Suppressor macrophage treated with lipopolysaccharide for 1 hour (primary cell): ENCODE results near the gene HELB.

Source experiments
- DNase-seq, 3 donors: peaks; one replicate each; pipeline ENCODE4 v3.0.0-alpha.2; 2020 to 2022

The HELB gene

DNA sequence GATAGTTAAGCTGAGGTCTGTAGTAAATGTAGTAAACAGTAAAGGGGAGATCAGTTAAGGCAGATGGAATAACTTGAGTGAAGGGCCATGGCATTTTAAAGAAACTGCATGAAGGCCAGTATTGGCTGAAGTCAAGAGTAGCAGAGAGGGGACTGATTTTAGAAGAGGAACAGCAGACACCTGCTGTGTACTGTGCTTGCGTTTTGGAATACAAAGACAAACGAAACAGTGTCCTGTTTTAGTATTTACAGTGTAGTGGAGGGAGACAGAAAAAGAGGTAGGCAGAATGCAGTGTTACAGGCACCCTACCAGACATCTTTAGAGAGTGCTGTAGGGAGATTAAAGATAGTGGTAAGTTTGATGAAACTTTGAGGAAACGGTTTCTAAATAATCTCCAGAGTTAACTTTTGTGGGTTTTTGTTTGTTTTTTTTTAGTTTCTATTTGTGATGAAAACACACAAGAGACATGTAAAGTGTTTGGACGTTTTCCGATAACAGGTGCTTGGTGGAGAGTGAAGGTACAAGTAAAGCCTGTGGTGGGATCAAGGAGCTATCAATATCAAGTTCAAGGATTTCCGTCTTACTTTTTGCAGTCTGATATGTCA is 2.1 kb downstream of the HELB start:
- DNase-seq: no peak

DNA sequence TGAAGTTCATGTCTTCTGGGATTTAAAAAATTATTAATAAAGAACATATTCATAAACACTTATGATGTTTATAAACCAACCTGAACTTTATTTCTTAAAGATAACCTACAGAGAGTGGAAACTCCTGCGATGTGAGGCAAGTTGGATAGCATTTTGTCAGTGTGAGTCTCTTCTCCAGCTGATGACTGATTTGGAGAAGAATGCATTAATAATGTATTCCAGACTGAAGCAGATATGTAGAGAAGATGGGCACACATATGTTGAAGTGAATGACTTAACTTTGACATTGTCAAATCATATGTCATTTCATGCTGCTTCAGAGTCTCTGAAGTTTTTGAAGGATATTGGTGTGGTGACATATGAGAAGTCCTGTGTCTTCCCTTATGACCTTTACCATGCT is 7.3 kb downstream of the HELB start:
- DNase-seq: no peak

DNA sequence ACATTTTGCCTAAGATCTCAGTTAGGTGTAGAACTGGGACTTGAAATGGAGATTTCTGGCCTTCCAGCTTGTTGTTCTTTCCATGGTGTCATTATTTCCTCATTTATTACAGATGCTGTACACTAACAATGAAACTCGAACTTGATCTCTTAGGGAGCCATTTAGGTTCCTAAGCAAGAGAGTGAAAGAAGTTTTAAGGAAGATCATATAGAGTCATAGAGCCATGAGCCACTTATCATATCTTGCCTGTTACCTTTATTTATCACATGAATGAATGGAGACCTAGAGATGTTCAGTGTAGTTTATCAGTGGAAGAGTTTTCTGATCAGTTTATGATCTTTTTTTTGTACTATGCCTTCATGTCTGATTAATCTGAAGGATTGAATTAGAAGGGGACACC is 9.9 kb downstream of the HELB start:
- DNase-seq: no peak

DNA sequence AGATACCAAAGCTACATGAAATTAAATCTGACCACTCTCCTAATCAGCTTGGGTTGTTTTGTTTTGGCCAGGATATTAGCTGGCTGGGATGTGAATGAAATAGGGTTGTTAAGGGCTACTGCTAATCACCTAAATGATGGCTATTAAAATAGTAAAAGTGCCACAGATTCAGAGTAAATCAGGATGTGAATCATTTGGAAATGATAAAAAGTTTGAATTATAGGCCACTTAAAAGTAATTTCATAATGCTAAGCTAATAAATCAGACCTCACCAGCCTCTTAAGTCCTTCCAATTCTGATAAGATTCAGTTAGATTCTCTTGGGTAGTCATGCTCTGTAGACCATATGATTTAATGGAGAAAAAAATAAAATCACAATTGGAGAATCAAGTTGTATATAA is 12.0 kb downstream of the HELB start:
- no peak for DNase-seq

DNA sequence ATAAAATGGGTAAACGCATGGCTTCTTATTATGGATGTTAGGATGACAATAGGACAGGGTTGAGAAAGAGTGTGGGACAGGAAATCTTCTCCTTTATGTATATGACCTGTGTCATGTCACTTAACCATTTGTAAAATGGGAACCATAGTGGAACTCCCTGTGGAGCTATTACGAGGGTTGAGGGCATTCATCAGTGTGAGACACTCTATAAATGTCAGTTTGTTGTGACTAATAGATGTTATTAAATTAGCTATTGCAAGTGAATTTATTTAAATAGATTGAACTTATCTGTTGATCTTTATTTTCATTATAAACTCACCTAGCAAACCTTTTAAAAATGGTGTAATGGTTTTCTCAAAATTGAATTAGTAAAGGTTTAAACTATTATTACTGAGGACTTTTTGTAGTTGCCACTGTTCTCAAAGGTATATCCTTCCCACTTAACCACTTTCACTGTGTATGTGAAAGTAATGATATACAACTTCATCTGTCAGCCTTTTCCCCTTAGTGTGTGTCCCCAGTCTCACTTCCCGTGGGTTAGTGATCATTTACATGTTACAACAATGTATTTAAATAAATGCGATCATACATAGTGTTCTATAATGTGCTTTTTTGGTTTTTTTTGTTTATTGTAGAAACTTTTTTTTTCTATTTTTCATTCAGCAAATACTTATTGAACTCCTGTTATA is 17.1 kb downstream of the HELB start:
- no peak for DNase-seq

DNA sequence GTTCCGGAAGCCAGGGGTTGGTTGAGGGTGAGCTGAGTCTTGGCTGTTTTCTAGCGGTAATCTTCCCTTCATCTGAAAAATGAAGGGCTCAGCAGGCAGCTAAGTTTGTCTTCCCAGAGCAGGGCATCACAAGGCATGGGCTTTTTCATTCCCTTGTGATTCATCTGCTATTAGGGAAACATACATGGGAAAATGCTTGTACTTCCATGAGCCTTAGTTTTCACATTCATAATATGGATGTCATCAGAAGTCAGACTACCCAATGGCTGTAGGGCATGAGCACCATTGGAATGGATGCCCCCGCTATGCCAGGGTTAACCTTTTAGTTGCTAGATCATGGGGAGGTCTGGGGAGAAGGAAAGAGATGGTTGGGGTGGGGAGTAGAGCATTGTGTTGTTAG is 18.7 kb downstream of the HELB start:
- peak; percentile 54 to 69 (median 66) for DNase-seq

DNA sequence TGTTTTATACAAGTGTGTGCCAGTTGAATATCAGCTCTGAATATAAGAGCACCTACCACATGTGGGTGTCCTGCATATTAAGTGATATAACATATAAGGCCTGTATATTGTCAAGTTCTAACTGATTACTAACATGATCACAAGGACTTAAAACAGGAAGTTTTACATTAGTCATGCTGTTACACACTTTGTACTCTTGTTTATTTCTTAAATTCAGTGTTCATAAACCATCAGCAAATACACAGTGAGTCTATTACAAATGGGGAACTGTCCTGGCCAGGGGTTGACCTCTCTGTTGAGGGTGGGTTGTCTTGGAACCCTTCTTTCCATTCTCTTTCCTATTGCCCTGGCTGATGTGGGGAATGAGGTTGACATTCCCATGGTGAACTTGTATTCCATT is 19.1 kb downstream of the HELB start:
- peak; percentile 71 to 94 (median 90) for DNase-seq

DNA sequence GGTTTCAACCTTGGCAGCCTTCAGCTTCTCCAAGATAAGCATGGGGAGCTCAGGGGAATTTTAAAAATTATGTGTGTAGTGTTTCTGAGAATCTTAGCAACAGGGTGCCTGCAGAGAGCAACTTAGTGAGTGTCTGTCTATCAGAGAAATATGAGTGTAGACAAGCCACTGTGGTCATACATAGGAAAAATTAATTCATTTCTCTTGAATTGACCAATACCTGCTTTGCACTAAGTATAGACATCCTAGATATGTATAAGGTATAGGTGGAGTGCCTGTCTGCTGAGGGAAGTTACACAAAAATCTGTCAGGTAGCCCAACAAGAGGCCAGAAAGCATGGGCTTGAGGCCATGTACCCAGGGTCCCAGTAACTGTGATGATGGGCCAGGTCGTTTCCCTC is 20.7 kb downstream of the HELB start:
- DNase-seq: no peak

DNA sequence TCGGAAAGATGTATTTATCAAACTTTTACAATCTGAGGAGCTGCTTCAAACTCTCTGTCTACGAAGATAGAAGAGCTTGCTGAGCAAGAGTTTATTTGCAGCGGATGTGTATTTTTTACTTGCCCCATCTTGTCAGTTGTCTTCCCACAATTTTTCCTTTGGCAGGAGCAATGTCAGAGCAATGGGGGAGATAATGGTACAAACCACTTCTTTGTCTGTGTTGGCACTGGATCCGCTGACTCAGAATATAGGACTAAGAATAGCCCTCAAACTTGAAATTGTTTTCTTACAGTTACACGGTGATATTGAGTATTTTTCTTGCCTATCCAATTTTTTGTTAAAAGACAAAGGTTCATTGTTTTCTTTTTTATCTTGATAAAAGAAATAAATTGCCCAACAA is 27.6 kb downstream of the HELB start:
- no peak for DNase-seq

DNA sequence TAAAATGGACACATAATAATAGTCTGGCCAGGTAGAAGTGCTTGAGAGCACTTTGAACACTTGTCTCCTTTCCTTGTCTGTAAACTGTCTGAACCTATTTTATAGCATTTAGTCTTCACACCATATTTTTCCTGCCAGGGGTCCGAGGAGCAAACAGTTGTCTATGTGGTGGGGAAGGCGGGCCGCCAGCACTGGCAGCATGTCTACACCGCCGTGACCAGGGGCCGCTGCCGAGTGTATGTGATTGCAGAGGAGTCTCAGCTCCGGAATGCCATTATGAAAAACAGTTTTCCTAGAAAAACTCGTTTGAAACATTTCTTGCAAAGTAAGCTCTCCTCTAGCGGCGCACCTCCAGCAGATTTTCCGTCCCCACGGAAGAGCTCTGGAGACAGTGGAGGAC is 28.7 kb downstream of the HELB start:
- DNase-seq: no peak

DNA sequence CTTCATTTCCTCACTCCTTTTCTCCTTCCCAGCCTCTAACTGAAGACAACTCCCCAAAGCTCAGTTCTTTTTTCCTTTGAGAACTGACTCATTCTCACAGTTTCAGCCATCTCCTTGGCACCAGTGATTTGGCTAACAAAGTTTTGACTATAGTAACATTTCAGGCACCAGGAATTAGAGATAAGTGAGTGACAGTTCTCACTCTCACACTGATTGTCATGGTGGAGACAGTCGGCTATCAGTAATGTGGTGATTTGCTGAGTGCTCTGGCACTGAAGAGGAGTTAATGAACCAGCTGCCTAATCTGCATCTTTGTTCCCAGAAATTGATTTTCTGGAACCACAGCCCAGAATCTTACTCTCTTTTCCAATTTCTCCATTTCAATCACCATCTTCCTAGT is 29.5 kb downstream of the HELB start:
- no peak for DNase-seq

DNA sequence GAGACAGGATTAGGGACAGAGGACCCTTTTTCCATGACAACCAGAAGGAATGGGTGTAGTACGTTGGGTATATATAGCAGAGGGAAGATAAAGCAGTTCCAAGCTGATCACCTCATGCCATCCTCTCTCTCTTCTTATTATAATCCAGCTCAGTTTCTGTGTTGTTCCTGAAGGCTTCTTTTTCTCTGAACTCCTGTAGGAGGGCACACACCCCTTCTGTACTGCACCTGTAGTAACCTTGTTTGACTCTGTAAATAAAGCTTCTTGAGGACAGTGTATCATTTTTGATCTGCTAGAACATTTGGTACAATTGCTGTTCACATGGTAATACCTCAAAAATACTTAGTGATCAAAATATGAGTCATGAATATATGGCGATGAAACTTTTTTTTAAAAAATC is 33.5 kb downstream of the HELB start:
- no peak for DNase-seq

DNA sequence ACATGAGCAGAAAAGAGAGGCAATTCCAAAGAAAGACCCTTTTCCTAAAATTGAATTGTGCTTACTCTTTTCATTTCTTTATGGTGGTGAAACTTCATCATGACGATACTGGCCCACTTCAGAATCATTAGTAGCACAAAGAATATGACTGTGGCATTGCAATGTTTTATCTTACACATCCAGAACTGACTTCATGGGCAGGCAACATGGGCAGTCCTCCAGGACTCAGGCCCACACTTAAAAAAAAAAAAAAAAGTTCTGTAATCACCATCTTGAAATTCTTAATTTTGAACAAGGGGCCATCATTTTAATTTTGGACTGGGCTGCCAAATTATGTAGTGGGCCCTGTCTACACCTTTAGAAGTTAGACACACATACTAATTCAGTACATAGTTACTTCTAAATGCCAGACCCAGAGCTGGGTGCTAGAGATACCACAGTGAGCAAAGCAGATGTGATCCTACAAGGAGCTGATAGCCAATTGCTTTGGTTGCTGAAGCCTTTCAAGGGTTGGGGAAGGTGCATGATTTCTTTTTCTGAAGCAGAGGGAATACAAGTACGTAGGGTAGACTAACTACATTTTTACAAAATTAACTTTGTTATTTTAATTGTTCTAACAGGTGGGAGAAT is 35.2 kb downstream of the HELB start:
- DNase-seq: no peak

DNA sequence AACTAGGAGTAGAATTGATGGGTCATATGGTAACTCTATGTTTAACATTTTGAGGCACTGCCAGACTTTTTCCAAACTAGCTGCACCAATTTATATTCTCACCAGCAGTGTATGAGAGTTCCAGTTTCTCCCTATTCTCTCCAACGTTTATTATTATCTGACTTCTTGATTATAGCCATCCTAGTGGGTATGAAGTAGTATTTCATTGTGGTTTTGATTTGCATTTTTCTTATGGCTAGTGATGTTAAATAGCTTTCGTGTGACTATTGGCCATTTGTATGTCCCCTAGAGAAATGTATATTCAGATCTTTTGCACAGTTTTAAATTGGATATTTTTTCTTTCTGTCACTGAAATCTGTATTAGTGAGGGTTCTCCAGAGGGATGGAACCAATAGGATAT is 37.8 kb downstream of the HELB start:
- no peak for DNase-seq

DNA sequence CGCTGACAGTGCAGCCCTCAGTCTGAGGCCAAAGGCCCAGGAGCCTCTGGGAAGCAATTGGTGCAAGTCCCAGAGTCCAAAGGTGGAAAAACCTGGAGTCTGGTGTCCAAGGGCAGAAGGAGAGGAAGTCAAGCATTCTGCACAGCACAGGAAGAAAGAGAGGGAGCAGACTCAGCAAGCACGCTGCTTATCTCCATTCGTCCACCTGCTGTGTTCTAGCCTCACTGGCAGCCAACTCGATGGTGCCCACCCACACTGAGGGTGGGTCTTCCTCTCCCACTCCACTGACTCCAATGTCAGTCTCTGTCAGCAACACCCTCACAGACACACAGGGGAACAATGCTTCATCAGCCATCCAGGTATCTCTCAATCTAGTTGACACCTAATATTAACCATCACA is 38.8 kb downstream of the HELB start:
- no peak for DNase-seq

DNA sequence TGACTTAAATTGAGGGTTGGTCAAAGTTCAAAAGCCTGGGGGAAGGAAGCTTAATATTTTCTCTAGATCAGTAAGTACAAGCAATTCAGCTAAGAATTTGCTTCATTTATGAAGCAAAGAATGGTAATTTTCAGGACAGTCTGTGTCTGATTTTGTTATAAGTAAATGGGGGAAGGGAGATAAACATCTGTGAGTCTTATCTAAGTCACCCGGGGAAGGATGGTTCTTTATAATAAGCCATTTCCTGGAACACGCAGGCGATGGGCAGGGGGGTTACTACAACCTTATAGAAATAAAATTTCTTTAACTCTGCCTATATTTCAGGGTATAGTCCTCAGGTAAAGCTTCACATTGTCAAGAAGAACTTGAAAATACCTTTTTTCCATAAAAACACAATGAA is 42.9 kb downstream of the HELB start:
- DNase-seq: no peak

DNA sequence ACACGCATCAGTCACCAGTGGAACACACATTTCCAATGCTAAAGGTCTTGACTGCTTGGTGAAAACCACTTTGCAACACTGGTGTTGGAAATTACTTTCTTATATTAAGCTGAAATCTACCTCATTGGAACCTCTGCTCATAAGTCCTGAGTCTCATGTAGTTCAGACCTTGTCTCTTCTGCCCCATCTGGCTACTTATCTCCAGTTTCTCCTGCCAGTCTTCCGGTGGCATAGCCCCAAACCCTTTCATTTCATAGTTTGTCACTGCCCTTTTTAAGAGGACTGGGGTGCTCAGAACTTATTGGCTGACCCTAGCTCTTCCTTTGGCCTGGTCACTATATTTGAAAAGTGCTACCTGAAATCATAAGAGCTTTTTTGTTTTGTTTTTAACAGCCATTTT is 43.7 kb downstream of the HELB start:
- DNase-seq: no peak

DNA sequence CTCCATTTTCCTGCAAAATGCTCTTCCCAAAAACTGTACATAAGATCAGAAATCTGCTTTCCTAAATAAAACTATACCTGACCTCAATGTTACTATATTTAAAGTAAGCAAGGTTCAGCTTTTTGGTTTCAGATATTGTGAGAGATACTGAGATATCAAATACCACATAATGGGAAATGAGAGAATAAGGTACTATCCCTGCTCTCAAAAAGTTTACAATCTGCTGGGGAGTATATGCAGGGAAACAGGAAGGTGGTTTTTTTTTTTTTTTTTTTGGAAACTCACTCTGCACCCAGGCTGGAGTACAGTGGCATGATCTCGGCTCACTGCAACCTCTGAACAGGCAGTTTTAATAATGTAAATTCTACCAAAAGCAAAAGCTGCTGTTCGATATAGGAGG is 49.0 kb downstream of the HELB start:
- no peak for DNase-seq

DNA sequence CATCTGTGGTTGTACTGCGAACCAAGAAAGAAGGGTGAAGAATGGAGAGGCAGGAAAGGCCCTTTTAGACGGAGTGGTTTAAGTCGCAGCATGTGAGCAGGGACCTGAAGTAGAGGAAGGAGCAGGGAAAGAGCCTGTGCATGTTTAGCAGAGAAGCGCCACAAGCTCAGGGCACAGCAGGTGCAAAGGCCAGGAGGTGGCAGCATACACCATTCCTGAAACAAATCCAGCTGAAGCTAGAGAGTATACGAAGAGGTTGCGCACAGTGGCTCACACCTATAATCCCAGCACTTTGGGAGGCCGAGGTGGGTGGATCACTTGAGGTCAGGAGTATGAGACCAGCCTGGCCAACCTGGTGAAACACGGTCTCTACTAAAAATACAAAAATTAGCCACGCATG is 49.9 kb downstream of the HELB start:
- peak; percentile 54 to 62 (median 62) for DNase-seq

DNA sequence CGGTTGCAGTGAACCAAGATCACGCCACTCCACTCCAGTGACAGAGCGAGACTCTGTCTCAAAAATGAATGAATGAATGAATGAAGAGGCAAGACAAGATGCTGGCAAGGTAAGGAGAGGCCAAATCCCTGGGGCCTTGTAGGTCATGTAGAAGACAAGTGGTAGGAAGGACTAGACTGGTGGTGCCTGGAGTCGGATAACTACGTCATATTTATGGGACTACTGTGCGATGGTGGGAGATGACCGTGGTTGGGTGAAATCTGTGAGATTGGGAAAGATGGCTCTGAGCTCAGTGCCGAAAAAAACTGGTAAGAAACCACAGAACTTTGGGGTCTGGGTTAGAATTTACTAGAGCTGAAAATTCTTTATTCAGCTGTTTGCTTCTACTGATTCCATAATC is 50.6 kb downstream of the HELB start:
- no peak for DNase-seq

DNA sequence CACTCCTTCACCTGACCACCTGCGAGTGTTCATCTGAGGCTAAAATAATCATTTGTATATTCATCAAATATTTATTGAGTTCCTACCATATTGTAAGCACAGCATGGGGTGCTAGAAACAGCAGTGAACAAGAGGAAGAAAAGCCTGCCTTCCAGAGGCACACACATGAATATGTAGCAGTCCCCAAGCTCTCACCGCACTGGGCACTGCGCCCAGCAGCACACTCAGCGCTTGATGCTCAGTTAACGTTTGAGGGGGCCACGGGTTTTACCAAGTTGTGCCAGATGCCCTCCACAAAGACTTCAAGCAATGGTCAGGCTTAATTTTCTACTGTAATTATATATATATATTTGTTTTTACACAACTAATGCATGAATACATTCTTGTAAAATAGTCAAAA is 52.0 kb downstream of the HELB start:
- DNase-seq: no peak

DNA sequence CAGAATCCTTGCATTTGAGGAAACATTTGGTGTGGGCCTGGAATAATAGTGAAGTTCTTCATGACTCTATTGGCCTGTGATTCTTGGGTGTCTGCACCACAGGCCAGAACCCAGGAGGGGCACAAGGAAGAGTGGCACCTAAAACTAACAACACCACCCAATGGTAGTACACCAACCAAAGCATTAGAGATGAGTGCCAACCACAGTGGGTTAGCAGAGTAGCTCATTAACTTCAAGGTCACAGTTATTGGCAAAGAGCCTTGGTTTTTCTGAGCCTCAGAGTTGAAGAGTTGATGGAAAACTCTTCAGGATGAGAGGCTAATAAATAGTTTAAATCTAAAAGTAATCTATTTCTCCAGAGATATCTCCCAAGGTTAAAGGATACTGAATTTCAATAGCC is 57.0 kb downstream of the HELB start:
- DNase-seq: no peak

DNA sequence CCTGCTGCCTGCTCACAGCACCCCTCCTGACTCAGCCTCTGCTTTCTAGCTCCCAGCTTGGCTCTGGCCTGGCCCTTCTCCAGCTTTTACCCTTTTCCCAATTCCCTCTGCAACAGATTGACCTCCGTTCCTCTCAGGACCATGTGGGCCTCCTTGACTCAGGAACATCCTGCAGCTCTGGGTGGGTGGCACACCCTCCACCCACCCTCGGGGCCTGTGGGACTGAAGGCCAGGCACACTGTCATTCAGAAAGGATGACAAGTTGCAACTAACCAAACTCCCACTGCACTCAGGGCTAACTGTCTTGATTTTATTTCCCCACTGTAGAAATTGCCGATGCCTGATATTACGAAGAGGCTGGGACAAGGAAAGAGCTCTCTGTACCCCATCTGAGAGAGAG is 59.4 kb downstream of the HELB start:
- DNase-seq: peak in 2 of 3 donors; percentile 3 to 13

DNA sequence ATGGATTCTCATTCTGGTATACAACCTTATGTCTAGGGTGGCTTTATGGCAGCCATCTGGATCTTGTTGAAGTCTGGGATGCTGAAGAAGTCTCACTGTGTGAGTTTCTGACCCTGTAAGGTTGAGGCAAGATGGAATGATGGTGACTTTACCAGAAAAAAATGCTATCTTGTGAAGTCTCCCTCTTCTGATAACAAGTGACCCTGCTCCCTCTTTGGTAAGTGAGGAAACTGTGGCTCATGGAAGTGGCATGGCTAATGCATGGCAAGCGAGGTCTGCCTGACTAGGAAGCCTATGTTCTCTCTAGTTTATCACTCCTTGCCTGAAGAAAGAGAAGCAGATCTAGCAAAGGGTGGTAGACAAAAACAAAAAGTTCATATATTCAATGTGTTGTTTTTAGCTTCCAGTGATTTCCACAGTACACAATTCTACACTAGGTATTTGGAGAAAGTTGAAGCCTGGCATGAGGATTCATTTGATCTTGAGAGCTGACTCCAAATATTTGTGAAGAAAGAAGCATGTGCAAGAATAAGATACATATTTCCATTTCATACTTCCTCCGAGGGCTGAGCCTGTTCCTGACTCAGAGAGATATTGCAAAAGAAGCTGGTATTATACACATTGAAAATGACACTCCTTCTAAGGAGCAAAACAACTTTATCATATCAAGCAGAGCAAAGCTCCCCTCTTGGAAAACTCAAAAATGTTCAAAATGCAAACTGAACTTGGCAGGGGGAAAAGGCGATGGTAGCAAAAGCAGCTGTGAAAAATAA is 63.6 kb downstream of the HELB start:
- peak; percentile 44 to 68 (median 60) for DNase-seq
